ENCODE results near the gene CRABP2.

DNA sequence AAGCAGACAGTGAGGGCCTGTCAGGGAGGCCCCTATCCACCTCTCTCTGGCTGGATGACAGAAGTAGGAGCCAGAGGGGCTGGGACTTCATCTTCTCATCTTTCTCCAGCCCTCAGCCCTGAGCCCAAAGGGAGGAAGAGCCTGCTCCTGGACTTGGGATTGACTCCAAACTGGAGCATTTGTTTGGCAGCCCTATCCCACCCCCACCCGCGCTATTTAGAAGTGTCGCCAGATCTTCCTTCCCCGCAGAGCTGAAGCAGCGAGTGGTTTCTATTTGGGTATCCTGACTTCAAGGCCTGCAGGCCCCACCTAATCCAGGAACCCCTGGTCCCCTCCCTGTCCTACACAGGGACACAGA is 37.8 kb downstream of the CRABP2 start:
- TF ChIP-seq, protein P1, sequence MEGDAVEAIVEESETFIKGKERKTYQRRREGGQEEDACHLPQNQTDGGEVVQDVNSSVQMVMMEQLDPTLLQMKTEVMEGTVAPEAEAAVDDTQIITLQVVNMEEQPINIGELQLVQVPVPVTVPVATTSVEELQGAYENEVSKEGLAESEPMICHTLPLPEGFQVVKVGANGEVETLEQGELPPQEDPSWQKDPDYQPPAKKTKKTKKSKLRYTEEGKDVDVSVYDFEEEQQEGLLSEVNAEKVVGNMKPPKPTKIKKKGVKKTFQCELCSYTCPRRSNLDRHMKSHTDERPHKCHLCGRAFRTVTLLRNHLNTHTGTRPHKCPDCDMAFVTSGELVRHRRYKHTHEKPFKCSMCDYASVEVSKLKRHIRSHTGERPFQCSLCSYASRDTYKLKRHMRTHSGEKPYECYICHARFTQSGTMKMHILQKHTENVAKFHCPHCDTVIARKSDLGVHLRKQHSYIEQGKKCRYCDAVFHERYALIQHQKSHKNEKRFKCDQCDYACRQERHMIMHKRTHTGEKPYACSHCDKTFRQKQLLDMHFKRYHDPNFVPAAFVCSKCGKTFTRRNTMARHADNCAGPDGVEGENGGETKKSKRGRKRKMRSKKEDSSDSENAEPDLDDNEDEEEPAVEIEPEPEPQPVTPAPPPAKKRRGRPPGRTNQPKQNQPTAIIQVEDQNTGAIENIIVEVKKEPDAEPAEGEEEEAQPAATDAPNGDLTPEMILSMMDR (IDR thresholded peaks at IDR 0.05; ENCODE audit: insufficient read depth, low read length, poor library complexity, severe bottlenecking) = no peak
- TF ChIP-seq EZH2phosphoT487 (conservative IDR thresholded peaks at IDR 0.05; ENCODE audit: low read length) = no peak

All from SU-DHL-6 (cell line).